Breast epithelium (tissue), 3 donors: Measurements from ENCODE around the gene ZGPAT.

Source experiments
- POLR2AphosphoS5 ChIP-seq, 3 donors: sonication (generic); formaldehyde crosslinking; IDR thresholded peaks; one replicate each; pipeline ENCODE4 v1.6.1; 2017; ENCODE audit warnings: antibody characterized with exemption in 3 of 3
- TF ChIP-seq, protein P1 (sequence below), 3 donors: fragments of 450-650 bp; IDR thresholded peaks; one replicate each; pipeline ENCODE4 v1.5.1; 2016 to 2017; ENCODE audit warnings: antibody characterized with exemption in 3 of 3, mild to moderate bottlenecking in 3 of 3, moderate library complexity in 3 of 3

DNA sequence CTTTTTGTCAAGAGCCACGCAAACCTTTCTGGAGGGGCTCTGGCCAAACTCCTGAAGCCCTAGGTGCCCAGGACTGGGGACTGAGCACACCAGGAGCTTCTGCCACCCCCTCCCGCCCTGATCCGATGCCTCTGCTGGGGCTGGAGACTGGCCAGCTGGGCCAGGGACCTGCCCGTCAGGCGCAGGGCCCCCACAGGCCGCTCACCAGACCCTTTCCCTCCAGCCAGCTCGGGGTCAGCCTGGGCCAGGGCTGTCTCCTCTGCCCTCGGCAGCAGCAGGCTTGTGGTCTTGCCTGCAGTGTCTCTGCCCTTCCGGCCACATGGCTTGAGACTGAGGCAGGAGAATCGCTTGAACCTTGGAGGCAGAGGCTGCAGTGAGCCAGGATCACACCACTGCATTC is 35.2 kb upstream of the ZGPAT start:
- TF ChIP-seq, protein P1, sequence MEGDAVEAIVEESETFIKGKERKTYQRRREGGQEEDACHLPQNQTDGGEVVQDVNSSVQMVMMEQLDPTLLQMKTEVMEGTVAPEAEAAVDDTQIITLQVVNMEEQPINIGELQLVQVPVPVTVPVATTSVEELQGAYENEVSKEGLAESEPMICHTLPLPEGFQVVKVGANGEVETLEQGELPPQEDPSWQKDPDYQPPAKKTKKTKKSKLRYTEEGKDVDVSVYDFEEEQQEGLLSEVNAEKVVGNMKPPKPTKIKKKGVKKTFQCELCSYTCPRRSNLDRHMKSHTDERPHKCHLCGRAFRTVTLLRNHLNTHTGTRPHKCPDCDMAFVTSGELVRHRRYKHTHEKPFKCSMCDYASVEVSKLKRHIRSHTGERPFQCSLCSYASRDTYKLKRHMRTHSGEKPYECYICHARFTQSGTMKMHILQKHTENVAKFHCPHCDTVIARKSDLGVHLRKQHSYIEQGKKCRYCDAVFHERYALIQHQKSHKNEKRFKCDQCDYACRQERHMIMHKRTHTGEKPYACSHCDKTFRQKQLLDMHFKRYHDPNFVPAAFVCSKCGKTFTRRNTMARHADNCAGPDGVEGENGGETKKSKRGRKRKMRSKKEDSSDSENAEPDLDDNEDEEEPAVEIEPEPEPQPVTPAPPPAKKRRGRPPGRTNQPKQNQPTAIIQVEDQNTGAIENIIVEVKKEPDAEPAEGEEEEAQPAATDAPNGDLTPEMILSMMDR (IDR thresholded peaks at IDR 0.05), result no peak
- TF ChIP-seq POLR2AphosphoS5 (IDR thresholded peaks at IDR 0.05), result no peak
